Smooth muscle cell (in vitro differentiated cells): ENCODE measurements around the gene PCDHGC4. TPM values are rescaled to one million over a fixed set of nuclear protein-coding genes. Genes with fewer than 3 reads are reported as not detected.

ENCODE experiments used
- DNase-seq: peaks from one replicate; lab custom pipeline; 2025; ENCODE audit not compliant: unreplicated experiment; lab: John Stamatoyannopoulos, UW
- H2AFZ ChIP-seq: fragments of 200-600 bp; sonication (generic); 2 replicates; pipeline ENCODE4 v1.6.0; 2016; ENCODE audit warnings: antibody characterized with exemption, low read depth, mild to moderate bottlenecking
- H3F3A ChIP-seq: fragments of 200-600 bp; sonication (generic); 2 replicates; pipeline ENCODE4 v1.6.0; 2017; ENCODE audit warnings: antibody characterized with exemption, low read depth
- H3K27ac ChIP-seq: fragments of 200-600 bp; sonication (generic); 2 replicates; pipeline ENCODE4 v1.5.1; 2016; ENCODE audit warnings: low read depth, mild to moderate bottlenecking
- H3K27me3 ChIP-seq: fragments of 200-600 bp; sonication (generic); 2 replicates; pipeline ENCODE4 v1.6.1; 2016; ENCODE audit warnings: low read depth, mild to moderate bottlenecking
- H3K36me3 ChIP-seq: fragments of 200-600 bp; sonication (generic); 2 replicates; pipeline ENCODE4 v1.5.1; 2016; ENCODE audit warnings: low read depth
- H3K4me1 ChIP-seq: fragments of 200-600 bp; sonication (generic); 2 replicates; pipeline ENCODE4 v1.5.1; 2016; ENCODE audit warnings: low read depth
- H3K4me2 ChIP-seq: fragments of 200-600 bp; sonication (generic); 2 replicates; pipeline ENCODE4 v1.6.0; 2016; ENCODE audit warnings: mild to moderate bottlenecking
- H3K4me3 ChIP-seq: fragments of 200-600 bp; sonication (generic); 2 replicates; pipeline ENCODE4 v1.5.1; 2016; ENCODE audit warnings: mild to moderate bottlenecking
- H3K79me2 ChIP-seq: fragments of 200-600 bp; sonication (generic); 2 replicates; pipeline ENCODE4 v1.6.0; 2016; ENCODE audit warnings: low read depth, mild to moderate bottlenecking
- H3K9ac ChIP-seq: fragments of 200-600 bp; sonication (generic); 2 replicates; pipeline ENCODE4 v1.6.0; 2016; ENCODE audit warnings: low read depth
- H3K9me3 ChIP-seq: fragments of 200-600 bp; sonication (generic); replicated peaks from 2 replicates; pipeline ENCODE4 v1.5.1; 2016; ENCODE audit warnings: low read depth
- H4K20me1 ChIP-seq: fragments of 200-600 bp; sonication (generic); 2 replicates; pipeline ENCODE4 v1.6.0; 2016; ENCODE audit warnings: low read depth
- WGBS: methylation state at CpG from one replicate; pipeline ENCODE4 v1.1.7; 2016; ENCODE audit warnings: low lambda C conversion rate; 5-methylcytosine and 5-hydroxymethylcytosine counted together
- polyA plus RNA-seq: library from polyadenylated mRNA; unstranded; fragments of >200 nt; fragmentation: Nextera tagmentation; extraction: Ambion mirVana; gene quantifications from 2 replicates; pipeline ENCODE4 v1.2.1, GENCODE V29; 2016
- total RNA-seq: library from RNA; depleted of rRNA; stranded (reverse); fragments of >200 nt; gene quantifications from 2 replicates; pipeline ENCODE4 v1.2.3, GENCODE V29; 2014
- TF ChIP-seq, protein P1 (sequence below): fragments of 200-600 bp; sonication (generic); IDR thresholded peaks from 2 replicates; pipeline ENCODE4 v1.5.1; 2017; ENCODE audit warnings: borderline replicate concordance, mild to moderate bottlenecking, antibody characterized with exemption; ENCODE audit not compliant: insufficient read depth, poor library complexity, severe bottlenecking

Gene PCDHGC4
- total and polyA plus RNA-seq, 2 experiments from 2014 or later = 0.16 to 3.8 TPM

DNA sequence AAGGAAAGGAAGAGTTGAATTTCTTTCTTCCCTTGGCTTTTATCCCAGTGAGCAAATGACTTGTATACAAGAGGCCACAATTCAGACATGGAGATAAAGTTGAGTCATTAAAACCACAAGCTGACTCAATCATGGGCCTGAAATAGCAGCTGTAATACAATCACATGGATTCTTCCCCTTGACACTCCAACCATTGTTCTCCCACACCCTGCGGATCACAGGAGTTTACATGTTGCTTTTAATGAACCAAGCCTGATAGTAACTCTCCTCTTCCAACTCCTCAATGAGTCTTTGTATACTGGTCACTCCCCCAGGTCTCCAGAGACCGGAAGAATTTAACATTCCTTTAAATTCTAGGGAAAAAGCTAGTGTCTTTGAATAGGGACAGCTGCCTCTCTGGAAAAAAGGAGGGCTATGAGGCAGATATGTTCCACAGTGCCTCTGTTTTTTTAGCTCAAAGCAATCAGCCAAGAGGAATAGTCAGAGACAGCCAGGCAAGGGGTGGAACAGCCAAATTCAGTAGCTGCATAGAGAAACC, 36.5 kb downstream of the PCDHGC4 start:
- peak overlapping the region; percentile 69 for H3K4me2 ChIP-seq
- H4K20me1 ChIP-seq = no peaks in the 10 kb centered on the region
- no peaks in the 10 kb centered on the region for H3K9me3 ChIP-seq
- no peaks in the 10 kb centered on the region for H3K27me3 ChIP-seq
- H3K4me1 ChIP-seq = peaks cover 55% of the 10 kb centered on the region
- no peak overlapping the region for H3K4me3 ChIP-seq
- no peak overlapping the region for H2AFZ ChIP-seq
- H3K36me3 ChIP-seq = no peaks in the 10 kb centered on the region
- peaks cover 9% of the 10 kb centered on the region for H3K79me2 ChIP-seq
- peaks cover 74% of the 10 kb centered on the region for H3F3A ChIP-seq
- H3K9ac ChIP-seq = peak overlapping the region; percentile 82
- DNase-seq = no peak
- TF ChIP-seq, protein P1, sequence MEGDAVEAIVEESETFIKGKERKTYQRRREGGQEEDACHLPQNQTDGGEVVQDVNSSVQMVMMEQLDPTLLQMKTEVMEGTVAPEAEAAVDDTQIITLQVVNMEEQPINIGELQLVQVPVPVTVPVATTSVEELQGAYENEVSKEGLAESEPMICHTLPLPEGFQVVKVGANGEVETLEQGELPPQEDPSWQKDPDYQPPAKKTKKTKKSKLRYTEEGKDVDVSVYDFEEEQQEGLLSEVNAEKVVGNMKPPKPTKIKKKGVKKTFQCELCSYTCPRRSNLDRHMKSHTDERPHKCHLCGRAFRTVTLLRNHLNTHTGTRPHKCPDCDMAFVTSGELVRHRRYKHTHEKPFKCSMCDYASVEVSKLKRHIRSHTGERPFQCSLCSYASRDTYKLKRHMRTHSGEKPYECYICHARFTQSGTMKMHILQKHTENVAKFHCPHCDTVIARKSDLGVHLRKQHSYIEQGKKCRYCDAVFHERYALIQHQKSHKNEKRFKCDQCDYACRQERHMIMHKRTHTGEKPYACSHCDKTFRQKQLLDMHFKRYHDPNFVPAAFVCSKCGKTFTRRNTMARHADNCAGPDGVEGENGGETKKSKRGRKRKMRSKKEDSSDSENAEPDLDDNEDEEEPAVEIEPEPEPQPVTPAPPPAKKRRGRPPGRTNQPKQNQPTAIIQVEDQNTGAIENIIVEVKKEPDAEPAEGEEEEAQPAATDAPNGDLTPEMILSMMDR = no peak
- H3K27ac ChIP-seq = peak overlapping the region; percentile 100
- WGBS = 0% methylated on average over 2 of the region's 2 CpGs

DNA sequence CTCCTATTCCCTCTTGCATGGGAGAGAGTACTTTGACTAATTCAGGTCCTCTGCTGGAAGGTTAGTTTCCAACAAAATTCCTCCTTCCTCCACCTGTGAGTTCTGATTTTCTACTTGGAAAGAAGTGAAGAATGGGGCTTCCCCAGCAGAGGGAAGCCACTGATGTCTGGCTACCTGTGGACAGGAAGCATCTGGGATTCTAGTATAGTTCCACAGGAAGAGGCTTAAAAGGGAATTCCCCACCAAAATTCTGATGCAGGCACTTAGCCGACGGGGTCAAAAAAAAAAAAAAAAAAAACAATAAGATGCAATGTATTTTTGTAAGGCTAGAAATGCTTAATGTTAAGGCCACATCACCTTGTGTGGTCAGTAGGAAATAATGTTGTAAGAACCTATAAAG, 37.5 kb downstream of the PCDHGC4 start:
- WGBS = 47% methylated on average over 2 of the region's 2 CpGs
- Histone ChIP-seq H3F3A (peaks cover 67% of the 10 kb centered on the region), H3K4me3 (no peak overlapping the region), H3K9me3 (no peaks in the 10 kb centered on the region), H2AFZ (no peak overlapping the region), H3K4me2 (peak overlapping the region; percentile 69), H3K79me2 (peaks cover 9% of the 10 kb centered on the region), H4K20me1 (no peaks in the 10 kb centered on the region), H3K4me1 (peaks cover 47% of the 10 kb centered on the region), H3K36me3 (no peaks in the 10 kb centered on the region), H3K27me3 (no peaks in the 10 kb centered on the region), H3K27ac (peak overlapping the region; percentile 100), H3K9ac (peak overlapping the region; percentile 82)
- TF ChIP-seq, protein P1 = no peak
- DNase-seq = no peak

DNA sequence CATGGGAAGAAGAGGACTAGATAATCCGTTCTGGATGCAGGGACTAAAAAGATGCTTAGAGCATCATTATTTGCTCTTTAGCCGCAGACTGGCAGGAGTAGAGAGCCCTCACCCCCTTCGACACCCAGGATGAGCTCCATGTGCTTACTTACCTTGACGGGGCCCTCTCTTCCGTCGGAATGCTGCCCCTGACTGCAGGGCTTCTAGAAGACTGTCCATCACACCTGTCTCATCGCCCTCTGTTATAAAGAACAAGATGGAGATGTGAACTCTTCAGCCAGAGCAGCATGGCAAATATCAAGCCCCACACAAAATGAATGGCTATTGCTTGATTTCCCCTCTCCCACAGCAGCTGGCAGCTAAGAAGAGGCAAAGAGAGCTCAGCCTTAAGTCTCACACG, 39.2 kb downstream of the PCDHGC4 start:
- Histone ChIP-seq H3F3A (peaks cover 53% of the 10 kb centered on the region), H3K27me3 (no peaks in the 10 kb centered on the region), H3K4me2 (peak overlapping the region; percentile 56), H3K4me1 (peaks cover 45% of the 10 kb centered on the region), H3K9ac (peak overlapping the region; percentile 23), H3K4me3 (no peak overlapping the region), H3K9me3 (no peaks in the 10 kb centered on the region), H3K36me3 (no peaks in the 10 kb centered on the region), H4K20me1 (no peaks in the 10 kb centered on the region), H3K27ac (peak overlapping the region; percentile 100), H3K79me2 (peaks cover 9% of the 10 kb centered on the region), H2AFZ (no peak overlapping the region)
- TF ChIP-seq, protein P1 = no peak
- no peak for DNase-seq
- 93% methylated on average over 8 of the region's 8 CpGs for WGBS
